Neuronal stem cell (in vitro differentiated cells): ENCODE data around the gene SMPD1.
"Not testable (repeated sequence)": the region's sequence is repeated elsewhere in the genome, so short reads cannot be mapped to it uniquely, and the experiment has no call there.

Experiments
- DNase-seq: peaks from one replicate; pipeline ENCODE4 v3.0.0-alpha.2; 2013; ENCODE audit warnings: low spot score
- H2AFZ ChIP-seq: one replicate; pipeline ENCODE4 v1.6.1; 2013; ENCODE audit warnings: mild to moderate bottlenecking, low read length, inconsistent platforms
- H2AK5ac ChIP-seq: 2 replicates; pipeline ENCODE4 v1.6.1; 2013; ENCODE audit warnings: low read depth, mild to moderate bottlenecking, inconsistent platforms, low read length, moderate library complexity, mixed read lengths
- H2BK120ac ChIP-seq: 2 replicates; pipeline ENCODE4 v1.6.1; 2013; ENCODE audit warnings: low read depth, mild to moderate bottlenecking, inconsistent platforms, low read length, moderate library complexity, mixed read lengths
- H2BK12ac ChIP-seq: one replicate; pipeline ENCODE4 v1.6.1; 2013; ENCODE audit warnings: low read length, inconsistent platforms
- H2BK15ac ChIP-seq: 2 replicates; pipeline ENCODE4 v1.6.1; 2013; ENCODE audit warnings: mild to moderate bottlenecking, low read length, inconsistent platforms, mixed read lengths
- H2BK5ac ChIP-seq: one replicate; pipeline ENCODE4 v1.6.1; 2013; ENCODE audit warnings: inconsistent platforms, mild to moderate bottlenecking, low read length, moderate library complexity
- H3K14ac ChIP-seq: one replicate; pipeline ENCODE4 v1.6.1; 2013; ENCODE audit warnings: low read length, inconsistent platforms
- H3K18ac ChIP-seq: 2 replicates; pipeline ENCODE4 v1.6.1; 2013; ENCODE audit warnings: low read length, inconsistent platforms
- H3K23ac ChIP-seq: 2 replicates; pipeline ENCODE4 v1.6.1; 2013; ENCODE audit warnings: low read depth, mild to moderate bottlenecking, mixed read lengths, low read length, inconsistent platforms; ENCODE audit not compliant: poor library complexity
- H3K27ac ChIP-seq: replicated peaks from 3 replicates; pipeline ENCODE4 v1.5.1; 2013; ENCODE audit warnings: low read length, inconsistent platforms
- H3K27me3 ChIP-seq, 3 experiments: 2 replicates each; pipeline ENCODE4 v1.6.1; 2013; ENCODE audit warnings: low read length in 3 of 3, mild to moderate bottlenecking in 2 of 3, inconsistent platforms in 1 of 3, low read depth in 1 of 3, mixed read lengths in 1 of 3, moderate library complexity in 1 of 3; ENCODE audit not compliant: control insufficient read depth in 3 of 3, insufficient read depth in 3 of 3
- H3K36me3 ChIP-seq, 2 donors: replicated peaks in 1 of 2; 2 replicates each; pipeline ENCODE4 v1.6.1; 2013; ENCODE audit warnings: low read length in 2 of 2; ENCODE audit not compliant: control insufficient read depth in 2 of 2, insufficient read depth in 2 of 2
- H3K4ac ChIP-seq: 2 replicates; pipeline ENCODE4 v1.6.1; 2013; ENCODE audit warnings: inconsistent platforms, mild to moderate bottlenecking, low read length, moderate library complexity
- H3K4me1 ChIP-seq, 2 donors: 1 replicate in 1 of 2; 2 replicates in 1 of 2; pipeline ENCODE4 v1.6.1; 2013; ENCODE audit warnings: low read length in 2 of 2, low read depth in 1 of 2; ENCODE audit not compliant: control insufficient read depth in 2 of 2, insufficient read depth in 1 of 2
- H3K4me2 ChIP-seq: one replicate; pipeline ENCODE4 v1.6.1; 2013; ENCODE audit warnings: mild to moderate bottlenecking, low read length, inconsistent platforms; ENCODE audit not compliant: insufficient read depth, poor library complexity, severe bottlenecking
- H3K4me3 ChIP-seq, 2 donors: 2 replicates each; pipeline ENCODE4 v1.5.1; 2013; ENCODE audit warnings: low read length in 2 of 2, mild to moderate bottlenecking in 2 of 2, inconsistent platforms in 1 of 2, moderate library complexity in 1 of 2
- H3K79me1 ChIP-seq: one replicate; pipeline ENCODE4 v1.6.1; 2013; ENCODE audit warnings: low read depth, mild to moderate bottlenecking, inconsistent platforms, low read length, moderate library complexity
- H3K9ac ChIP-seq: one replicate; pipeline ENCODE4 v1.6.1; 2013; ENCODE audit warnings: mild to moderate bottlenecking, low read depth, low read length, inconsistent platforms; ENCODE audit not compliant: poor library complexity
- H3K9me3 ChIP-seq, 2 donors: replicated peaks in 1 of 2; 2 replicates each; pipeline versions ENCODE3 to v1.6.1; 2013; ENCODE audit warnings: low read length in 2 of 2, mild to moderate bottlenecking in 2 of 2, inconsistent platforms in 1 of 2, low read depth in 1 of 2, mixed read lengths in 1 of 2, moderate library complexity in 1 of 2; ENCODE audit not compliant: control insufficient read depth in 2 of 2, insufficient read depth in 1 of 2
- H4K8ac ChIP-seq: one replicate; pipeline ENCODE4 v1.6.1; 2013; ENCODE audit warnings: low read depth, mild to moderate bottlenecking, inconsistent platforms, low read length, moderate library complexity
- H4K91ac ChIP-seq: one replicate; pipeline ENCODE4 v1.6.1; 2013; ENCODE audit warnings: low read length, low read depth, mild to moderate bottlenecking, inconsistent platforms; ENCODE audit not compliant: poor library complexity
- WGBS, 2 donors: extraction: QIAGEN DNeasy Blood & Tissue Kit; methylation state at CpG; one replicate each; pipeline ENCODE4 v1.1.7; 2013; ENCODE audit warnings: missing lambda C conversion rate in 2 of 2, mixed read lengths in 1 of 2; ENCODE audit not compliant: insufficient read length in 2 of 2, insufficient replicate concordance in 1 of 2; ENCODE audit errors: extremely low coverage in 2 of 2; 5-methylcytosine and 5-hydroxymethylcytosine counted together

The SMPD1 gene

GRCh38 chr11:6390718-6391469, 620 bp downstream of the SMPD1 start:
- no peak overlapping the region for H2BK12ac ChIP-seq
- H4K91ac ChIP-seq = no peak overlapping the region
- no peak overlapping the region for H2BK5ac ChIP-seq
- no CpG with 5 or more reads among the region's 19 CpGs for WGBS, 2 donors
- peaks cover 4% of the 10 kb centered on the region for H3K79me1 ChIP-seq
- H3K4me3 ChIP-seq = peak overlapping the region; percentile 68 to 89
- H3K9ac ChIP-seq = peak overlapping the region; percentile 89
- DNase-seq = no peak
- no peak overlapping the region for H4K8ac ChIP-seq
- no peak overlapping the region for H3K4ac ChIP-seq
- H3K27me3 ChIP-seq = no peaks in the 10 kb centered on the region
- H3K9me3 ChIP-seq = no peaks in the 10 kb centered on the region
- H3K14ac ChIP-seq = no peak overlapping the region
- peak overlapping the region; percentile 71 for H3K23ac ChIP-seq
- H2AFZ ChIP-seq = peak overlapping the region; percentile 86
- H2AK5ac ChIP-seq = peak overlapping the region; percentile 50
- peak overlapping the region; percentile 61 for H2BK15ac ChIP-seq
- peak overlapping the region; percentile 86 for H3K4me2 ChIP-seq
- H3K18ac ChIP-seq = peak overlapping the region; percentile 73
- H2BK120ac ChIP-seq = peak overlapping the region; percentile 27
- H3K36me3 ChIP-seq = peaks cover 5 to 14% of the 10 kb centered on the region in 2 donors
- H3K4me1 ChIP-seq = peaks cover 10 to 11% of the 10 kb centered on the region in 2 donors
- H3K27ac ChIP-seq = no peak overlapping the region

DNA sequence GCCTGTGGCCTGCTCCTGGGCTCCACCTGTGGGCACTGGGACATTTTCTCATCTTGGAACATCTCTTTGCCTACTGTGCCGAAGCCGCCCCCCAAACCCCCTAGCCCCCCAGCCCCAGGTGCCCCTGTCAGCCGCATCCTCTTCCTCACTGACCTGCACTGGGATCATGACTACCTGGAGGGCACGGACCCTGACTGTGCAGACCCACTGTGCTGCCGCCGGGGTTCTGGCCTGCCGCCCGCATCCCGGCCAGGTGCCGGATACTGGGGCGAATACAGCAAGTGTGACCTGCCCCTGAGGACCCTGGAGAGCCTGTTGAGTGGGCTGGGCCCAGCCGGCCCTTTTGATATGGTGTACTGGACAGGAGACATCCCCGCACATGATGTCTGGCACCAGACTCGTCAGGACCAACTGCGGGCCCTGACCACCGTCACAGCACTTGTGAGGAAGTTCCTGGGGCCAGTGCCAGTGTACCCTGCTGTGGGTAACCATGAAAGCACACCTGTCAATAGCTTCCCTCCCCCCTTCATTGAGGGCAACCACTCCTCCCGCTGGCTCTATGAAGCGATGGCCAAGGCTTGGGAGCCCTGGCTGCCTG, 1.4 kb downstream of the SMPD1 start:
- peak overlapping the region in 1 of 2 donors; percentile 68 for H3K4me3 ChIP-seq
- no peak overlapping the region for H3K14ac ChIP-seq

DNA sequence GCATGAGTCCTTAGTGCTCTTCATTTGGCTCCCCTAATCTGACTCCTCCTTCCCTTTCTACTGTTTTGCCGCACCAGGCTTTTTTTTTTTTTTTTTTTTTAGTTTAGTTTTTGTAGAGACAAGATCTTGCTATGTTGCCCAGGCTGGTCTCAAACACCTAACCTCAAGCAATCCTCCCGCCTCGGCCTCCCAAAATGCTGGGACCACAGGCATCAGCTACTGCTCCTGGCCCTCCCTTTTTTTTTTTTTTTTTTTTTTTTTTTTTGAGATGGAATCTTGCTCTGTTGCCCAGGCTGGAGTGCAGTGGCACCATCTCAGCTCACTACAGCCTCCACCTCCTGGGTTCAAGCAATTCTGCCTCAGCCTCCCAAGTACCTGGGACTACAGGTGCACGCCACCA, 2.0 kb downstream of the SMPD1 start:
- not testable (repeated sequence) for H3K9ac ChIP-seq, H2BK12ac ChIP-seq, H3K23ac ChIP-seq, DNase-seq, H2BK15ac ChIP-seq, H4K8ac ChIP-seq, H4K91ac ChIP-seq, H3K27me3 ChIP-seq, H2BK120ac ChIP-seq, H3K4me2 ChIP-seq, H2AK5ac ChIP-seq, H3K27ac ChIP-seq, H3K14ac ChIP-seq, H2AFZ ChIP-seq, H3K79me1 ChIP-seq, H3K18ac ChIP-seq, H3K9me3 ChIP-seq, H3K4ac ChIP-seq, H2BK5ac ChIP-seq, H3K4me3 ChIP-seq
- Histone ChIP-seq H3K4me1 (peaks cover 10 to 11% of the 10 kb centered on the region in 2 donors), H3K36me3 (peaks cover 5 to 20% of the 10 kb centered on the region in 2 donors)
- no CpG with 5 or more reads among the region's 4 CpGs for WGBS, 2 donors

More for the DNA sequence above, 1.4 kb downstream of the SMPD1 start:
- peaks cover 5 to 16% of the 10 kb centered on the region in 2 donors for H3K36me3 ChIP-seq
- no peak overlapping the region for H3K4me2 ChIP-seq
- H3K23ac ChIP-seq = no peak overlapping the region
- no peak overlapping the region for H2BK5ac ChIP-seq
- H3K4ac ChIP-seq = no peak overlapping the region
- H3K79me1 ChIP-seq = peaks cover 4% of the 10 kb centered on the region
- no CpG with 5 or more reads among the region's 18 CpGs for WGBS, 2 donors
- DNase-seq = no peak
- no peak overlapping the region for H2AK5ac ChIP-seq
- H4K91ac ChIP-seq = no peak overlapping the region
- no peak overlapping the region for H2BK12ac ChIP-seq
- no peak overlapping the region for H3K18ac ChIP-seq
- H3K27me3 ChIP-seq = no peaks in the 10 kb centered on the region
- H2BK15ac ChIP-seq = no peak overlapping the region
- H3K4me1 ChIP-seq = peaks cover 10 to 11% of the 10 kb centered on the region in 2 donors
- no peaks in the 10 kb centered on the region for H3K9me3 ChIP-seq
- H3K9ac ChIP-seq = no peak overlapping the region
- no peak overlapping the region for H2BK120ac ChIP-seq
- no peak overlapping the region for H2AFZ ChIP-seq
- H4K8ac ChIP-seq = no peak overlapping the region
- no peak overlapping the region for H3K27ac ChIP-seq

- DNase-seq = no peak
- Histone ChIP-seq H2BK120ac (no peak overlapping the region), H2BK5ac (no peak overlapping the region), H3K27me3 (no peaks in the 10 kb centered on the region), H3K9me3 (no peaks in the 10 kb centered on the region), H3K79me1 (peaks cover 4% of the 10 kb centered on the region), H3K14ac (no peak overlapping the region), H3K18ac (no peak overlapping the region), H4K8ac (no peak overlapping the region), H3K23ac (no peak overlapping the region), H3K4me2 (no peak overlapping the region), H3K4me1 (peaks cover 9 to 27% of the 10 kb centered on the region in 2 donors), H3K9ac (no peak overlapping the region), H3K27ac (no peak overlapping the region), H2AK5ac (no peak overlapping the region), H2AFZ (no peak overlapping the region), H3K4ac (no peak overlapping the region), H2BK15ac (no peak overlapping the region), H2BK12ac (no peak overlapping the region), H4K91ac (no peak overlapping the region), H3K36me3 (peaks cover 11 to 23% of the 10 kb centered on the region in 2 donors), H3K4me3 (no peak overlapping the region)
- no CpG with 5 or more reads among the region's 16 CpGs for WGBS, 2 donors
Measured at GRCh38 chr11:6393989-6394670, 3.9 kb downstream of the SMPD1 start.
